BE2C (cell line): Measurements from ENCODE around the gene F11R.
A peak's percentile ranks its signal among the peaks of the same experiment; 100 is the strongest.
"Not testable (repeated sequence)": the region's sequence is repeated elsewhere in the genome, so short reads cannot be mapped to it uniquely, and the experiment has no call there.

Experiments used
- DNase-seq: peaks from one replicate; pipeline ENCODE4 v3.0.0-alpha.2; 2020
- H3K27me3 ChIP-seq: fragments of 250-450 bp; sonication (Bioruptor Pico); 2 replicates; pipeline ENCODE4 v1.5.1; 2020; ENCODE audit warnings: mild to moderate bottlenecking
- H3K36me3 ChIP-seq: fragments of 250-450 bp; sonication (Bioruptor Pico); 2 replicates; pipeline ENCODE4 v1.5.1; 2020; ENCODE audit warnings: mild to moderate bottlenecking
- H3K4me1 ChIP-seq: fragments of 250-450 bp; sonication (Bioruptor Pico); 2 replicates; pipeline ENCODE4 v1.5.1; 2020
- H3K4me3 ChIP-seq: 2 replicates; pipeline ENCODE4 v1.5.1; 2011; ENCODE audit warnings: low read depth, low read length
- H3K9me3 ChIP-seq: fragments of 250-450 bp; sonication (Bioruptor Pico); 2 replicates; pipeline ENCODE4 v1.5.1; 2020
- CTCF ChIP-seq: IDR thresholded peaks from 2 replicates; pipeline ENCODE4 v1.5.1; 2012; ENCODE audit warnings: mild to moderate bottlenecking, low read depth, low read length

F11R gene

GRCh38 chr1:160951443-160952128, 69.4 kb downstream of the F11R start:
- peak; percentile 49 for DNase-seq

GRCh38 chr1:160950657-160951056, 70.3 kb downstream of the F11R start:
- no peak for DNase-seq
- Histone ChIP-seq H3K27me3 (0 out of 2 replicates have a peak, but pooled peaks cover 3% of the 10 kb centered on the region), H3K9me3 (no peaks in the 10 kb centered on the region), H3K36me3 (no peaks in the 10 kb centered on the region), H3K4me3 (no peak overlapping the region), H3K4me1 (no peaks in the 10 kb centered on the region)
- TF ChIP-seq CTCF = no peak

More at GRCh38 chr1:160951443-160952128, 69.4 kb downstream of the F11R start:
- Histone ChIP-seq H3K36me3 (no peaks in the 10 kb centered on the region), H3K4me3 (no peak overlapping the region), H3K27me3 (0 out of 2 replicates have a peak, but pooled peaks cover 3% of the 10 kb centered on the region), H3K9me3 (no peaks in the 10 kb centered on the region), H3K4me1 (no peaks in the 10 kb centered on the region)
- TF ChIP-seq CTCF = peak; percentile 70

- Histone ChIP-seq H3K4me1 (no peaks in the 10 kb centered on the region), H3K9me3 (no peaks in the 10 kb centered on the region), H3K36me3 (no peaks in the 10 kb centered on the region), H3K27me3 (0 out of 2 replicates have a peak, but pooled peaks cover 5% of the 10 kb centered on the region), H3K4me3 (no peak overlapping the region)
- TF ChIP-seq CTCF = no peak
- DNase-seq = no peak
Observed at GRCh38 chr1:160949881-160950280, 71.1 kb downstream of the F11R start.

- H3K4me1 ChIP-seq, H3K9me3 ChIP-seq, DNase-seq: not testable (repeated sequence)
Observed at GRCh38 chr1:160949216-160949880, 71.6 kb downstream of the F11R start.

GRCh38 chr1:160947174-160947759, 73.7 kb downstream of the F11R start:
- not testable (repeated sequence) for H3K27me3 ChIP-seq, H3K4me1 ChIP-seq, H3K9me3 ChIP-seq, H3K36me3 ChIP-seq, H3K4me3 ChIP-seq, DNase-seq

More at GRCh38 chr1:160949216-160949880, 71.6 kb downstream of the F11R start:
- not testable (repeated sequence) for H3K27me3 ChIP-seq, H3K4me3 ChIP-seq, H3K36me3 ChIP-seq

GRCh38 chr1:160945881-160946280, 75.1 kb downstream of the F11R start:
- H3K27me3 ChIP-seq, DNase-seq, H3K4me1 ChIP-seq, H3K36me3 ChIP-seq, H3K4me3 ChIP-seq, H3K9me3 ChIP-seq: not testable (repeated sequence)
